HG02981 (cell line): ENCODE results near the gene STPG3.

Source experiments
- ATAC-seq: cut with Tn5 transposase; IDR thresholded peaks from one replicate; pipeline ENCODE4 v1.9.1; 2021; ENCODE audit warnings: mild to moderate bottlenecking, moderate library complexity; ENCODE audit not compliant: unreplicated experiment

Gene STPG3

DNA sequence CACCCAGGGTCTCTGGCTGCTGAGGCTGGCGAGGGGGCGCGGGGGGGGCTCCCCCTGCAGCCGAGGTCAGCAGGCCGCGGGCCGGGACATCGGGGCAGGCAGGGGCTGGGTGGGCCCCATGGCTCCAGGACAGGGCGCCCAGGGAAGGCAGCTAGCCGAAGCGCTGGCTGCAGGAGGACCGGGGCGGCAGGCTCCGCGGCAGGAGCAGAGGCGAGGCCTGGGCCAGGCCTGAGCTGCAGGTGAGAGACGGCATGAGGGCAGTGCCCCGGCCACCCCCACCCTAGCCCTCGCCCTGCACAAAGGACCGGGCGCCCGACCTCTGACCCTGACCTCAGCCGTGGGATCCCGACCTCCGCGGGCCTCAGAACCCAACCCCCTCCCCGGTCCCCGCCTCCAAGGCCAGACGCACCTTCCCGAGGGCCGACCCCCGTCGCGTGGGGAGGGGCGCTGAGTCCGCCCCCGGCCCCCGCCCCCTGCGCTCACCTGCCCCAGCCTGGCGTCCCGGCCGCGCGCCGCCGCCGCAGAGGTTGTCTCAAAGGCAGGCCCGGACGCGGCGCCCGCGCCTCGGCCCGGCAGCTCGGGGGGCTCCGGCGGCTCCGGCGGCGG, 29.5 kb upstream of the STPG3 start:
- no peak for ATAC-seq

DNA sequence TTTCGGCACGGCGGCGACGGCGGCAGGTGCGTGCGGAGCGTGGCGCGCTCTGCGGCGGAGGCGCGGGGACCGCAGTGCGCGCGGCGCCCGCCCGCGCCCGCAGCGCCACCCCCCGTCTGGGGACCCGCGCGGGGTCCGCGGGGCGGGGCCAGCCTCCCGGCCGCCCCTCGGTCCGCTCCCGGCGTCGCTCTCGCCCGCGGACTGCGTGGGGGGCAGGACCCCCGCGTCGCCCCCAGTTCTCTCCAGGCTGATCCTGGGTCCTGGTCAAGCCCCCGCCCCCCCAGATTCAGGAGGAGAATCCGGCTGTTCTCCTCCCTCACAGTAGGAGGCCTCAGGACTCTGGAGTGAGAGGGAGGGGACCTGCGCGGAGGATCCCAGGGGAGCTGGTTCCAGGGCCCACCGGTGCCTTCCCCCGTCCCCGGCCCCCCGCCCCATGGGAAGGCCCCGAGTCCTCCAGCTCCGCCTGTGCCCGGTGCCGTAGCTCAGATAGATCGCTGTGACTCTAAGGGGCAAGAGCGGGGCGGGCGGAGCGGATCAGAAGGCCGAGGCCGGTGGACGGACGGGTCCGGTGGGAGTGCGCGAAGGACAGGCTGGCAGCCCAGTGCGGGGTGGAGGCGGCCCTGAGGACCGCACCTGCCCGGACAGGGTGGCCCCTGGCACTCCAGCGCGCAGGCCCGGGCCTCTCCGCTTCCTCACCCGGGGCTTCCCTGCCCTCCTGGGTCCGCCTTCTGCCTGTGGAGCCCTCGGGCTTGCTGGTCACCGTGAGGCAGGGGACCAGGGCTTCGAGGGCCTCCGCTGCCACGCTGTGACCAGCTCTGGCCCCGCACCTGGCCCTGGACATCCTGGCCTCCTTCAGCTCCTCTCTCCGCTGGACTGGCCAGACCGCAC, 28.7 kb upstream of the STPG3 start, which contains the start of gene RNF208:
Gene RNF208, minus strand, starts transcription at position 51 of the 888 bp plus-strand sequence. CDS start 1,028 bp downstream, outside the sequence.
- ATAC-seq = peak; percentile 2

DNA sequence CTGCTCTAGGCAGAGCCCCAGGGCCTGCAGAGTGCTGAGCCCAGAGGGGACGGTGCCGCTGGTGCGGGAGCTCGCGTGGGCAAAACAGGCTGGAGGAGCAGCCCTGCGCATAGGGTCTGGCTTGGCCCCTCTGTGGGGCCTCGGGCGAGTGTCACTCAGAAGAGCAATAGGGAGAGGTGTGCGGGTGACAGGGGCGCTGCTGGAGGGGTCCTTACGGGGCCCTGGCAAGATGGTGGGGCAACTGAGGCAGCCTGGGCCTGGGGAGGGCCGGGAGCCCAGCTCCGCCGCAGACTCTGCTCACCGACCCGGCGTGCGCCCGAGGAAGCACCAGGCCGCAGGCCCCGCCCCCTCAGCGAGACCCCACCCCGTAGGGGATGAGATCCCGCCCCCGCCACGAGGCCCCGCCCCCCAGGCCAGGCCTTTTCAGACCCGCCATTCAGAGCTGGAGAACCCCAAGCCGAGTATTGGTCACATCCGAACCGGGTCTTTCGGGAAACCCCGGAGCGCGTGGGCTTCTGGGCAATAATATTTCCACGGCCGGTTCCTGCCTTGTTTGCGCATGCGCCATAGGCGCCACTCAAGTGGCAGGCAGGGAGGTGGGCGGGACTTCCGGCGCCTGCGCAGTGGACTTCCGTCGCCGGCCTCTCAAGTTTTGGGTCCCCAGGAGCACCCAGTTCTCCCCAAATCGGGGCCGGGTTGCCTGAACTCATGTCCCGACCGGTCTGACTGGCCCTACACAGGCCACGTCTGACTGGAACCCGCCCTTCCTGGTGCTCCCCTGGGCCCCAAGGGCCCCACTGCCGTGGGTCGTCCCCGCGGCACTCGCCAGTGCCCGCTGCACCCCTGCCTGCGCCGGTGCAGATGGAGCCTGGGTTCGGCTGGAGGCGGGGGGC, 27.8 kb upstream of the STPG3 start:
- peak; percentile 70 for ATAC-seq

DNA sequence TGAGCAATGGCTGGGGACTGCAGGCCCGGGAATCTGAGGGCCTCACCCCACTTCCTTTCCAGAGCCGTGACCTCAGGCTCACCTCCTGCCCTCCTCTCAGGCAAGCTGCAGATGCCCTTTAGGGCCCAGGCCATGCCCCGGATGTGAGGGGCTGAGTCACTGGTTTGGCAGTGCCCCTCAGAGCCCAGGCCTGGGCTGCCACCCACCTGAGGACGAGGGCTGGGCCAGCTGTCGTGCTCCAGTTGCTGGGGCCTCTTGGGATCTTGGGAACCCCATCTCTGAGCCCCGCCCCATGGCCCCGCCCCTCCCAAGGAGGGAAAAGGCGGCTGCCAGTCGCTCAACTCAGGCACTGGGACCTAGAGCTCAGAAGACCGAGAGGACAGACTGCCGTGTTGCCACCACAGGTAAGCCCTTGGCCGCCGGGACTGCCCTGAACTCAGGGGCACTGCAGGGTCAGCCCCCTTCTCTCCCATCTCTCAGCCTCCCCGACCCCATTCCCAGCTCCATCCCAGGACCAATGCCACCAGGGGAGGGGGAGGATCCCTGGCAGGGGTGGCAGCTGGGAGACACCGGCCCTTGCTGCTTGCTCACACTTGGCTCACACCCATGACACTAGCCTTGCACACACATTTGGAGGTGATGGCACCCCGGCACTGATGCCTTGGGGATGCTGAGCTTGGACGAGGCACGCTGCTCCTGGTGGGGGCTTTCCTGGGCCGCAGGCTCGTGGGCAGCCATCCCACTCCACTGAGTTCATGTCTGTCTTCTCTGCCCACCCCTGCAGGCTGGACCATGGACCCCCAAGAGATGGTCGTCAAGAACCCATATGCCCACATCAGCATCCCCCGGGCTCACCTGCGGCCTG, 26.0 kb upstream of the STPG3 start, which contains the start of gene CYSRT1:
Gene CYSRT1, plus strand, starts transcription at position 345 of the 865 bp plus-strand sequence. Its CDS starts 448 bp downstream, at position 793.
- no peak for ATAC-seq

DNA sequence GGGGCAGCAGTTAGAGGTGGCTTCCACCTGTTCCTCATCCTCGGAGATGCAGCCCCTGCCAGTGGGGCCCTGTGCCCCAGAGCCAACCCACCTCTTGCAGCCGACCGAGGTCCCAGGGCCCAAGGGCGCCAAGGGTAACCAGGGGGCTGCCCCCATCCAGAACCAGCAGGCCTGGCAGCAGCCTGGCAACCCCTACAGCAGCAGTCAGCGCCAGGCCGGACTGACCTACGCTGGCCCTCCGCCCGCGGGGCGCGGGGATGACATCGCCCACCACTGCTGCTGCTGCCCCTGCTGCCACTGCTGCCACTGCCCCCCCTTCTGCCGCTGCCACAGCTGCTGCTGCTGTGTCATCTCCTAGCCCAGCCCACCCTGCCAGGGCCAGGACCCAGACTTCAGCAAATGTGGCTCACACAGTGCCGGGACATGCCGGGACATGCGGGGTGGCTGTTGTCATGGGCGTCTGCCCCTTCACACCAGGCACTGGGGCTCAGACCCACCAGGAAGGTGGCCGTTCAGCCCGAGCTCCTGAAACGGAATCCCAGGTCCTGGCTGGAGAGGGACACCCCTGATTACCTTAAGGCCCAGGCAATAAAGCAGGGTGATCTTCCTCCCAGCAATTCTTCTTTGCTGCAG, 25.3 kb upstream of the STPG3 start:
- no peak for ATAC-seq

DNA sequence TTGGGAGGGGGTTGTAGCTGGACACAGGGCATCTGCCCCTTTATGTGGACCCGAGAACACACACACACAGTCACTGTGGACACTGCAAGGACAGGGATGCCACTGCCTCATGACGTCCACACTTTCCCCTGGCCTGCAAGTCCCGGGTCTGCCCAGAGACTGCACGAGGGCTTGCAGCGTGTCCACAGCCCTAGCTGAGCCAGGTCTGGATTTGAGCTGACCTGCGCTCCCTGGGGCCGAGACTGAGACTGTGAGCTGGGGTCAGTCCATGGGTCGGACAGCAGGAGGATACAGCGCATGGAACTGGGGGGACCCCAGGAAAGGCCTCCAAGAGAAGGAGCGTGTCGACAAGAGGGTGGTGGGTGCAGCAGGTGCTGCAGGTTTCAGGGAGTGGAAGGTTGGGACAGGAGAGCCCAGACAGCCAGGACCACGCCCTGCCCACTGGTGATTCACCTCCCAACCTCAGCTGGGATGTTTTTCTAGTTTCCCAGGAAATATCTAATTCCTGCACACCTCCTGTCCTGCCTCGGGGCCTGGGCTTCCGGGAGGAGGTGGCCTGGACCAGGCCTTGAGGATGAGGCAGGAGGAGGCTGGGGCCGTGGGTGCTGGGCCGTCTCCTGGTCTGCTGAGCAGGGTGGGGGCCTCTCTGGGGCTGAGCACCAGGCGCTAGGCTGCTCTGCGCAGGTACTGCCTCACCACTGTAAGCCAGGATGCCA, 24.6 kb upstream of the STPG3 start:
- ATAC-seq = no peak

DNA sequence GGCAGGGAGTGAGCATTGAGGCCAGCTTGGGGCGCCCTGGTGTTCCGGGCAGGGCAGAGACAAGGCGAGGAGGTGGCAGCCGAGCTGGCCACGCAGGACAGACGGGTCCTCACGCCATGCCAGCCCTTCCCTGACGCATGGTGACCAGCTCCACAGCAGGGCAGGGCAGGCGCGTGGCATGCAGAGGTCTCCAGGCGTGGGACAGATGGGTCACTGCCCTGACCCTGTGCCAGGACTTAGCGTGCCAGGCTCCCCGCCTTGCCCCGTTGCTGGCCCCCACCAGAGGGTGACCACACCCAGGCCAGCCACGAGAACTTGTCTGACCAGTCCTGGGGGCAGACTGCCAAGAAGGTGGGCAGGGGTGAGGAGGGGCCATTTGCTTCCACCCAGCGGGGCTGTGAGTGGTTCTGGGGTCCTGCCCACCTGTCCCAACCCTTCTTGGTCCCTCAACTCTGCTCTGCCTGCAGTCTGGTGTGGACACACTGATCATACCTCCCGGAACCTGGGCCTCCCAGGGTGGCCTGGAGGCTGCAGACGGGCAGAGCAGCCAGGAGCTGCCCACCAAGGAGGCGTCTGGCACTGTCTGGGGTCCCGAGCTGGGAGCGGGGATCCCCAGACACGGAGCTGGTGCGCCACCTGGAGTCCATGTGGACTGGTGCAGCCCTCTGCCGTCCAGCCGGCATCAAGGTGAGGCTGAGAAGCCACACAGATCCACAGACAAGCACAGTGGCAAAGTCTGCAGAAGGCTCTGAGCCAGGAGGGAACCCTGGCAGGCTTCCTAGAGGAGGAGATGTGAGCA, 23.8 kb upstream of the STPG3 start, which contains the start of gene RNF224:
Gene RNF224, plus strand, starts transcription at position 449 of the 799 bp plus-strand sequence. CDS start 834 bp downstream, outside the sequence.
- ATAC-seq = no peak

DNA sequence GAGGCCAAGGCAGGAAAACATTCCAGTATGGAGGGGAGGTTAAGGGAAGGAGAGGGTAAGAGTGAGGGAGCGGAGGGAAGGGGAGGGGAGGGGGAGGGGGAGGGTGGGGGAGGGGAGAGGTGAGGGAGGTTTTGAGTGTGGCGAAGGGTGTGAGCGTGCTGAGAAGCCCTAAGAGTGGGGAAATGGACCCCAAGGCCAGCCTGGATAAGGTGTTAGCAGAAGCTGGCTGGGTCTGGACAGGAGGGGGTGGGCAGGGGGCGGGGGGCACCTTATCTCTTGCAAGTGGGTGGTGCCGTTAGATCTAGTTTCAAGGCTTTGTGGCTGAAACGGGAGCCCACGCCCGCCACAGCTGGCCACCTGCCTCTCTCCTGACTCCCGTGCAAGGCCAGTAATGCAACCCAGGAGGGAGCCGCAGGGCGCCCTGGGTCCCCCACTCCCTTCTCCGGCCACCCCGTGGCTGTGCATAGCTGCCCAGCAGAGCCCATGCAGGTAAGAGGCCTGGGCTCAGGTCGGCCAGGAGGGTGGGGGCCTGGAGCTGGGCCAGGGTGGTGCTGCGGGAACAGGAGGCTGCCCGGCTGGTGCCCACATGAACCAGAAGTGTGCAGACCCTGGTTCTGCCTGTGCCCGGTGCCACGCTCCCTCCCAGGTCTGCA, 23.1 kb upstream of the STPG3 start:
- no peak for ATAC-seq

DNA sequence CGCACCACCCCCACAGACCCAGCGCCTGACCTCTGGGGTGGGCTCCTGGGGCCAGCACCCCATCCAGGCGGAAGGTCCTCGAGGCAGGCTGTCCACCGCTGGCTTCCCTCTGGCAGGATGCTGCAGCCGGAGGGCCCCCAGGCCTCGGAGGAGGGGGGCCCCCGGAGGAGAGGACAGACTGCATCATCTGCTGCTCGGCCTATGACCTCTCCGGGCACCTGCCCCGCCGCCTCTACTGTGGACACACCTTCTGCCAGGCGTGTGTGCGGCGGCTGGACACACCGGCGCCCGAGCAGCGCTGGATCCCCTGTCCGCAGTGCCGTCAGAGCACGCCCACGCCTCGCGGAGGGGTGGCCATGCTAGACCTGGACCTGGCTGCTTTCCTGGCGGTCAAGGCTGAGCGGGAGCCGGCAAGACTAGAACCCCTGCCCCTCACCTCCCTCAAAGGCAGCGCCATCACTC, 22.5 kb upstream of the STPG3 start:
- no peak for ATAC-seq

DNA sequence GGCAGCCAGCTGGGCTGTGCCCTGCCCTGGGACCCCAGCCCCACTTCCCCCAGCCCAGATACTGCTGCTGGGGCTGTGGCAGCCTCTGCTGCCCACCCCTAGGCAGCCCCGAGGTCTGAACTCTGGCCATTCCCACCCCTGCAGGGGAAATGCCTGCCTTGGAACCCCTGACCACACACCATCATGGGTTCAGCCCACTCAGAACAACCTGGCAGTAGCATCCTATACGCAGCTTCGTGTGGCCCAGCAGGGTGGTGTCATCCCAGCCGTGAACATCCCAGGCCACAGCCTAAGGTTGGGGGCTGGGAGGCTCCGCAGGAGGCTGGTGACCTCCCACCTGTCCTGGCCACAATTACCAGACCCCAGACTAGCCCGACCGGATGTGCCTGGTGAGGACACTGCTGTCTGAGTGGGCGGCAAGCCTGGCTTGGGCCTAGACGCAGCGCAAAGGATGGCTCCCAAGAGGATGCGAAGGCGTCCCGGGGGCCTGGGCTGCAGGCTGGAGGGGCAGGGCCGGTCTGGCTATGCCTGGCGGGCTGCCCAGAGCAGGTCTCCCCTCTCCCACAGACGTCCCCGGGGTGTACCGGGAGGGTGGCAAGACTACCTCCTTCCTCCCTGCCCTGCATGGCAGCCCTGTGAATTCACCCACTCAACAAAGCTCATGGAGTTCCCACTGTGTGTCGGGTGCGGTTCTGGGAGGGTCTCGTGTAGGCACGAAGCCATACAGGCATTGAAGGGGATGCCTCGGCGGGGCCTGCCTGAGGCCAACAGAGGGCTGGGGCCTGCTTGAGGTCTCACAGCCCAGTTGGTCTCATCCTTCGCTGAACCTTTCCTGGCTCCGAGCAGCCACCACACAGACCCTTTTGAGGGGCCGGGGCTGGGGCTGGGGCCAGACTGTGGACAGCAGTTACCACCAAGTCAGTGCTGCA, 21.9 kb upstream of the STPG3 start:
- ATAC-seq = no peak

DNA sequence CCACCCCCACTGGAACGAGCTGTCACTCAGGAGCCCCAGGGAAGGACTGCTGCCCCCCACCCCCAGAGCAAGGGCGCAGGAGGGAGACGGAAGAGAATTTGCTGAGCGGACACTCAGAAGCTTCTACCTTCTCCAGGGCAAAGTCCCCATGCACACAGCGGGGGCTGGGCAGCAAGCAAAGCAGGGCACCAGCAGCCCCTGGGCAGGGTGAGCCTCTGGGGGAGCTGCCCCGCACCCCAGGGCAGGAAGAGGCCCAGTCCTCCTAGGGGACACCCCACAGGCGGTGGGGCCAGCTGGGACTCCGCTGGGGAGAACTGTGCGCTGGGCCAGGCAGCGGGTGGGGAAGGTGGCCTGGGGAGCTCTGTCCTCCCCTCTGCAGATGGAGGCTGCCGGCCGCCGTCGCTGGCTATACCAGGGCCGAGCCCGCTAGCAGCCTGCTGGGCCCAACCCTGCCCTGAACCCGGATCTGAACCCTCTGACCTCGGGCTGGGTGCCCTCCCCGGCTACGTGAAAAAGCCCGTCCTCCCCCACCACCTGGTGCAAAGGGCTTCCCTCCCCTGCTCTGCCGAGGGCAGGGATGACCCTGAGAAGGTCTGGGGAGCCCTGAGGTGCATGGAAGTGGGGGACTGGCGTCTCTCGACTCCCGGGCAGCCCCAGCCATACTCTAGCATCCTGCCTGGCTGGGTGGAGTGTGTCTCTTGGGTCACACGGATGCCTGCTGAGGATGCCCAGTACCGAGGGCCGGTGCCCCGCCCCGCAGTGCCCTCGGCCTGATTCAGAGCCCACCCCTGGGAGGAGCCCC, 21.0 kb upstream of the STPG3 start:
- no peak for ATAC-seq

DNA sequence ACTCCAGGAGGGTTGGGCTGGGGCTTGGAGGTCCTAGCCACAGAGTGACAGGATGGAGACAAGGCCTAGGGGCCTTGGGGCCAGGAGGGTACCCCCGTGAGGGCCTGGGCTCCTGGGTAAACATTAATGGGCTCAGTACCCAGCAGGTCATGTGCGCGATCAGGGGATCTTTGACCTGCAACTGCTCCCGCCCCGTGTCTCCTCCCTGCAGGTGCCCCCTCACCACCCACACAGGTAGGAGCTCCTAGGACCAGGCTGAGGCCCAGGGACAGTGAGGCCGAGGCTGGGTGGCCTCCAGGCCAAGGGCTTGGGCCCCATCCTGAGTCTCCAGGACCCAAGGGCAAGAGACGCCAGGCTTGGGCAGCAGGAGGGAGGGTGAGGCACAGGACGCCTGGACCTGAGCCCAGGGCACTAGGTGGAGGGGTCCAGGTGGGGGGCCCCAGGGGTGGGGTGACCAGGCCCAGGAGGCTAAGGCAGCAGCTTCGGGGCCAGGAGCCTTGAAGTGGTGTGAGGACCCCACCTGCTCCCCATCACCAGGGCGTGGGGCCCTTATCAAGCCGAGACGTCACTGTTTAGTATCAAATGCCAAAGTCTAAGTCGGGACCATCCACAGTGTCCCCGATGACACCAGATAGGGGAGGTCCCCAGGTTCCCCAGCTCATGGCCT, 20.2 kb upstream of the STPG3 start, which contains the start of gene SLC34A3:
Gene SLC34A3, plus strand, starts transcription at position 197 of the 667 bp plus-strand sequence. CDS start 802 bp downstream, outside the sequence.
- no peak for ATAC-seq

DNA sequence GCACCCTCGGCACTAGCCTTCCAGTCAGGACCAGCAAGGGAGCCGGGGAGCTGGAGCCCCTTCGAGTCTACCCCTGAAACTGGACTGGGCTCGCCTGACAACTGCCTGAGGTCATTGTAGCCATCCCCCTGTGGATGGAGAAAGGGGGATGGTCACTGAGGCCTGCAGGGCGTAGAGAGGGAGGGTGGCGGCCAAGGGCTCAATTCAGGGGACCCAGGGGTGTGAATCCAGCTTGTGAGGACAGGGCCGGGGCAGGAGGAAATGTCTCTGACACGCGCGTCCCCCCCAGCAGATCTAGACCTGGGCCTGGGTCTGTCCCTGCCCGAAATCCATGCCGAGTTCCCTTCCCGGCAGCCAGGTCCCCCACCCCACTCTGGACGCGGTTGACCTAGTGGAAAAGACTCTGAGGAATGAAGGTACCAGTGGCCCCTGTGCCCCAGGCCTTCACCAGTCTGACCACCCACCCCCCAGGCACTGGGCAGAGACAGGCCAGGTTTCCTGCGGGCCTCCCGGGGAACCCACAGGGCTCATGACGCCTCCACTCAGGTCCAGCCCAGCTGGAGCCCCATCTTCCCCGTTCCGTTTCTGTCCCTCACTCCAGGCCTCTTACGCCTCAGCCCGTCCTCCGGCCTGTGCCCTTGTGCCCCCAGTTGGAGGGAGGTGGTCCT, 19.6 kb upstream of the STPG3 start:
- ATAC-seq = no peak

DNA sequence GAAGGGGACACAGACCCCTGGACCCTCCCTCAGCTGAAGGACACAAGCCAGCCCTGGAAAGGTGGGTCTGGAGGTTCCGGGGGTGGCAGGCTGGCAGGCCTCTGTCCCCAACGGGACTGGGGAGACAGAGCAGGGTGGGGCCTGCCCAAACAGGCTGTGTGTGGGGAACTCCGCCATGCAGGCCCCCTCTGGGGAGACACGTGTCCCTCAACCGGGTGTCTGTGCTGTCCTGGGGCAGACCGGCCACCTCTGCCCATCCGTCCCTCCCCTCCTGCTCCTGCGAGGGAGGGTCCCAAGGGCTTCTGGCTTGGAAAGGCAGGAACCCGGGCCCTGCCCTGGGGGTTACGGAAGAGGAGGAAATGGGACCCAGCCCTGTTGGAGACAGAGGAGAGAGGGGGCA, 19.0 kb upstream of the STPG3 start:
- no peak for ATAC-seq
